Psoas muscle (tissue), 8 donors: ENCODE data around the gene CTNNA1. TPM values are rescaled to one million over a fixed set of nuclear protein-coding genes. Genes with fewer than 3 reads are reported as not detected.

Experiments used
- ATAC-seq, 4 donors: fragments of 200-7000 bp; cut with Tn5 transposase; one replicate each; pipeline ENCODE4 v1.9.1; 2020; ENCODE audit warnings: moderate library complexity in 3 of 4, mild to moderate bottlenecking in 2 of 4
- DNase-seq, 2 donors: peaks; one replicate each; pipeline ENCODE4 v3.0.0-alpha.2; 2020
- H3K27ac ChIP-seq: fragments of 200-600 bp; one replicate; pipeline ENCODE4 v1.8.0; 2022
- H3K27me3 ChIP-seq, 3 donors: fragments of 200-600 bp in 1 of 3; one replicate each; pipeline versions ENCODE4 v1.6.1 to v1.8.0; 2013 to 2022; ENCODE audit warnings: low read length in 2 of 3, mild to moderate bottlenecking in 2 of 3, moderate library complexity in 1 of 3; ENCODE audit not compliant: insufficient read depth in 3 of 3
- H3K36me3 ChIP-seq, 2 donors: fragments of 200-600 bp in 1 of 2; one replicate each; pipeline versions ENCODE4 v1.6.1 to v1.8.0; 2013 to 2022; ENCODE audit warnings: low read depth in 1 of 2, mild to moderate bottlenecking in 1 of 2, moderate library complexity in 1 of 2; ENCODE audit not compliant: insufficient read depth in 1 of 2
- H3K4me1 ChIP-seq: fragments of 200-600 bp; one replicate; pipeline ENCODE4 v1.8.0; 2022
- H3K4me3 ChIP-seq: fragments of 200-600 bp; one replicate; pipeline ENCODE4 v1.8.0; 2022; ENCODE audit warnings: mild to moderate bottlenecking
- H3K9me3 ChIP-seq: fragments of 200-600 bp; one replicate; pipeline ENCODE4 v1.8.0; 2022
- CTCF ChIP-seq: fragments of 200-600 bp; IDR thresholded peaks from one replicate; pipeline ENCODE4 v1.8.0; 2022; ENCODE audit warnings: antibody characterized with exemption
- WGBS, 3 donors: extraction: QIAGEN DNeasy Blood & Tissue Kit; methylation state at CpG; one replicate each; pipeline versions ENCODE4 v1.1.6 to v1.1.7; 2013; 5-methylcytosine and 5-hydroxymethylcytosine counted together
- intact Hi-C, 2 donors: fragments of 100-400 bp; cut with DNase I; formaldehyde crosslinking; loops; one replicate each; pipeline versions ENCODE4 v1.11.0 to v1.14.2; 2022
- polyA plus RNA-seq, 3 donors: library from polyadenylated mRNA; stranded (reverse); fragments of 200-250 nt; gene quantifications; one replicate each; pipeline ENCODE4 v1.2.3, GENCODE V29; 2013
- total RNA-seq, 4 donors: library from RNA; stranded (reverse); fragmentation: NEBNext Ultra II Directional in 2 of 4; extraction: Animal tissue kit (Norgen Biotek cat#: 25700) in 2 of 4; gene quantifications; one replicate each; pipeline versions ENCODE4 v1.2.1 to v1.2.4, GENCODE V29; 2021 to 2023
- donor health status: healthy with polysubstance abuse.
- donor health status: DM: no; HTN: no; CAD: no; lungs with moderate emphysema.
- donor health status: Bipolar disorder and iron deficiency.
- donor health status: healthy.
- donor health status: DM: yes; HTN: yes; CAD: no.
- donor health status: DM: no; HTN: no; CAD: no.
- donor health status: DM: no; HTN: no; CAD: no.
- donor health status: DM: yes; HTN: yes; CAD: no.

The CTNNA1 gene
- total and polyA plus RNA-seq, 7 donors = 58.8 to 162 (median 99.3) TPM

GRCh38 chr5:138938526-138938925 is 185.3 kb downstream of the CTNNA1 start:
- no peak overlapping the region for H3K27ac ChIP-seq
- TF ChIP-seq CTCF = no peak
- intact Hi-C loops = no loop called here
- 77 to 88% (median 84%) methylated on average over 5 of the region's 5 CpGs for WGBS, 3 donors
- peaks cover 0 to 18% of the 10 kb centered on the region in 2 donors for H3K36me3 ChIP-seq
- H3K4me3 ChIP-seq = no peak overlapping the region
- DNase-seq = no peak
- H3K27me3 ChIP-seq = no peaks in the 10 kb centered on the region
- no peaks in the 10 kb centered on the region for H3K9me3 ChIP-seq
- H3K4me1 ChIP-seq = no peaks in the 10 kb centered on the region
- ATAC-seq = no peak

GRCh38 chr5:138942066-138942465 is 188.8 kb downstream of the CTNNA1 start:
- H3K9me3 ChIP-seq = no peaks in the 10 kb centered on the region
- no peak for ATAC-seq
- 68 to 86% (median 75%) methylated on average over 2 of the region's 2 CpGs for WGBS, 3 donors

GRCh38 chr5:138942861-138943260 is 189.6 kb downstream of the CTNNA1 start:
- intact Hi-C loops = no loop called here
- WGBS, 3 donors = 76 to 86% (median 84%) methylated on average over 3 of the region's 3 CpGs
- no peak for ATAC-seq

More at GRCh38 chr5:138942066-138942465, 188.8 kb downstream of the CTNNA1 start:
- no peak for TF ChIP-seq CTCF
- H3K27me3 ChIP-seq = no peaks in the 10 kb centered on the region
- H3K27ac ChIP-seq = no peak overlapping the region
- H3K36me3 ChIP-seq = peaks cover 0 to 5% of the 10 kb centered on the region in 2 donors
- intact Hi-C loops = no loop called here
- H3K4me3 ChIP-seq = no peak overlapping the region
- DNase-seq = no peak
- H3K4me1 ChIP-seq = no peaks in the 10 kb centered on the region

GRCh38 chr5:138943599-138944173 is 190.5 kb downstream of the CTNNA1 start:
- Histone ChIP-seq H3K27me3 (no peaks in the 10 kb centered on the region), H3K9me3 (no peaks in the 10 kb centered on the region), H3K36me3 (peaks cover 0 to 9% of the 10 kb centered on the region in 2 donors), H3K4me3 (no peak overlapping the region), H3K27ac (no peak overlapping the region), H3K4me1 (no peaks in the 10 kb centered on the region)
- no peak for DNase-seq
- no peak for ATAC-seq
- intact Hi-C loops = no loop called here
- no peak for TF ChIP-seq CTCF
- WGBS, 3 donors = 88 to 90% (median 89%) methylated on average over 6 of the region's 6 CpGs

More at GRCh38 chr5:138942861-138943260, 189.6 kb downstream of the CTNNA1 start:
- Histone ChIP-seq H3K27me3 (no peaks in the 10 kb centered on the region), H3K4me3 (no peak overlapping the region), H3K36me3 (peaks cover 0 to 9% of the 10 kb centered on the region in 2 donors), H3K4me1 (no peaks in the 10 kb centered on the region), H3K9me3 (no peaks in the 10 kb centered on the region), H3K27ac (no peak overlapping the region)
- no peak for DNase-seq
- TF ChIP-seq CTCF = no peak
